Calu3 (cell line): ENCODE measurements around the gene INF2. TPM values are rescaled to one million over a fixed set of nuclear protein-coding genes. Genes with fewer than 3 reads are reported as not detected.

Experiments
- BruUV-seq: library from RNA; stranded (reverse); fragments of 400-500 nt; replicated peaks from 2 replicates; lab custom pipeline; 2021; lab: Mats Ljungman, UMichigan
- CTCF ChIA-PET: fragments of 300-600 bp; sonication (Branson Sonifier 250); formaldehyde crosslinking; loops from one replicate; lab custom pipeline; 2022; ENCODE audit warnings: antibody characterized with exemption; lab: Charles Lee
- DNase-seq: peaks from one replicate; pipeline ENCODE4 v3.0.0; 2022
- H3K27ac Mint-ChIP-seq: one replicate; pipeline ENCODE4 v1.8.0; 2022; ENCODE audit warnings: mixed read lengths; ENCODE audit not compliant: unreplicated experiment
- H3K27me3 Mint-ChIP-seq: one replicate; pipeline ENCODE4 v1.8.0; 2022; ENCODE audit warnings: mixed read lengths; ENCODE audit not compliant: unreplicated experiment
- H3K36me3 Mint-ChIP-seq: one replicate; pipeline ENCODE4 v1.8.0; 2022; ENCODE audit warnings: mild to moderate bottlenecking, moderate library complexity, mixed read lengths; ENCODE audit not compliant: insufficient read depth, unreplicated experiment
- H3K4me1 Mint-ChIP-seq: one replicate; pipeline ENCODE4 v1.8.0; 2022; ENCODE audit warnings: mild to moderate bottlenecking, low read depth, mixed read lengths; ENCODE audit not compliant: unreplicated experiment
- H3K4me3 Mint-ChIP-seq: one replicate; pipeline ENCODE4 v1.8.0; 2022; ENCODE audit warnings: mild to moderate bottlenecking, low read depth, moderate library complexity, mixed read lengths; ENCODE audit not compliant: unreplicated experiment
- H3K9me3 Mint-ChIP-seq: one replicate; pipeline ENCODE4 v1.8.0; 2022; ENCODE audit warnings: low read depth, mixed read lengths; ENCODE audit not compliant: unreplicated experiment
- intact Hi-C: fragments of 100-400 bp; cut with micrococcal nuclease; formaldehyde crosslinking; loops from one replicate; pipeline ENCODE4 v1.10.0; 2022; ENCODE audit not compliant: unreplicated experiment
- total RNA-seq: library from RNA; stranded (reverse); gene quantifications from 2 replicates; pipeline ENCODE4 v1.2.3, GENCODE V29; 2022
- TF ChIP-seq, protein P1 (sequence below): fragments of 200-600 bp; IDR thresholded peaks from one replicate; pipeline ENCODE4 v1.8.0; 2022; ENCODE audit warnings: antibody characterized with exemption; ENCODE audit not compliant: unreplicated experiment

Gene INF2
- total RNA-seq, 1 experiment from 2014 or later: 208 TPM

DNA sequence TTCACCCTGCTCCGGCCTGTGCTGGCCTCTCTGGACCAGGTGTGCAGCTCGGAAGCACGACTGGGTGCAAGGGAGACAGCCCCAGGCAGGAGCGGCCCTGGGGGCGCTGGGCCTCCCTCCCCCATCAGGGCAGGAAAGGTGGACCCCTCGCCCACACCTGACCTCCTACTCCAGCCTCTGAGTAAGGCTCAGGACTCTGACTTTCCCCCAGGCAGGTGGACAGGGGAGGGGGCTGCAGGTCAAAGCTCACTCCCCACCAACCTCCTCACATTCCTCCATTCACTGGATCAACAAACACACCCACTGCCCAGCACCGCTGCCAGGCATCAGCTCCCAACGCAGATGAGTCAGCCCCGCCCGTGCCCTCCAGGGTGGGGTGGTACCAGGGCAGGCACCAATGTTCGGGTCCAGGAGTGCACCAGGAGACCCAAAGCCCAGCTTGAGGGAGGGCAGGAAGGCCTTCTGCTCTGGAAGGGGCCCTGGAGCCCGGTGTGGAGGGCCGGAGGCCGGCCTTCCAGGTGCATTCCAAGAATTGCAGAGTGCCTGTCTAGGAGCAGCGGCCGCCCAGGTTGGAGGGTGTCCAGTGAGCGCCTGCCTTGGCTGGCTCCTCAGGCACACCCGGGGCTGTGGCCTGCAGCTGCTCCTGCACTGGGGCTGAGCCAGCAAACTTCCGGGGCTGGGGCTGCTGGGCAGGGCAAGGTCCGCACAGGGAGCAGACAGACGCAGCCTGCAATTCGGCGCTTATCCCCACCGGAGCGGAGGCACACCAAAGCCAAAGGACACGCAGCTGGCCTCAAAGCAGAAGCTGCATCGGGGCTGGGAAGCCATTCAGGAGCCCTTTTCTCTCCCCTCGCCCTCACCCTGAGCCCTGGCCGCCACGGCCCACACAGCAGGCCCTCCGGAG, 1.6 kb upstream of the INF2 start:
- H3K36me3 Mint-ChIP-seq: peaks cover 62% of the 10 kb centered on the region
- H3K4me1 Mint-ChIP-seq: peaks cover 55% of the 10 kb centered on the region
- intact Hi-C loops: no loop called here
- BruUV-seq: no TSS peak
- peak; percentile 94 for DNase-seq
- H3K27ac Mint-ChIP-seq: peak overlapping the region; percentile 91
- H3K4me3 Mint-ChIP-seq: peak overlapping the region; percentile 64
- CTCF ChIA-PET: interaction anchor here (0.6 to 2.8 kb wide), 4 partner anchors 10 to 225 kb away, joined by 3 to 31 read pairs (median 3); no protein-coding TSS in a partner anchor
- no peaks in the 10 kb centered on the region for H3K9me3 Mint-ChIP-seq
- TF ChIP-seq, protein P1, sequence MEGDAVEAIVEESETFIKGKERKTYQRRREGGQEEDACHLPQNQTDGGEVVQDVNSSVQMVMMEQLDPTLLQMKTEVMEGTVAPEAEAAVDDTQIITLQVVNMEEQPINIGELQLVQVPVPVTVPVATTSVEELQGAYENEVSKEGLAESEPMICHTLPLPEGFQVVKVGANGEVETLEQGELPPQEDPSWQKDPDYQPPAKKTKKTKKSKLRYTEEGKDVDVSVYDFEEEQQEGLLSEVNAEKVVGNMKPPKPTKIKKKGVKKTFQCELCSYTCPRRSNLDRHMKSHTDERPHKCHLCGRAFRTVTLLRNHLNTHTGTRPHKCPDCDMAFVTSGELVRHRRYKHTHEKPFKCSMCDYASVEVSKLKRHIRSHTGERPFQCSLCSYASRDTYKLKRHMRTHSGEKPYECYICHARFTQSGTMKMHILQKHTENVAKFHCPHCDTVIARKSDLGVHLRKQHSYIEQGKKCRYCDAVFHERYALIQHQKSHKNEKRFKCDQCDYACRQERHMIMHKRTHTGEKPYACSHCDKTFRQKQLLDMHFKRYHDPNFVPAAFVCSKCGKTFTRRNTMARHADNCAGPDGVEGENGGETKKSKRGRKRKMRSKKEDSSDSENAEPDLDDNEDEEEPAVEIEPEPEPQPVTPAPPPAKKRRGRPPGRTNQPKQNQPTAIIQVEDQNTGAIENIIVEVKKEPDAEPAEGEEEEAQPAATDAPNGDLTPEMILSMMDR: no peak
- no peaks in the 10 kb centered on the region for H3K27me3 Mint-ChIP-seq

DNA sequence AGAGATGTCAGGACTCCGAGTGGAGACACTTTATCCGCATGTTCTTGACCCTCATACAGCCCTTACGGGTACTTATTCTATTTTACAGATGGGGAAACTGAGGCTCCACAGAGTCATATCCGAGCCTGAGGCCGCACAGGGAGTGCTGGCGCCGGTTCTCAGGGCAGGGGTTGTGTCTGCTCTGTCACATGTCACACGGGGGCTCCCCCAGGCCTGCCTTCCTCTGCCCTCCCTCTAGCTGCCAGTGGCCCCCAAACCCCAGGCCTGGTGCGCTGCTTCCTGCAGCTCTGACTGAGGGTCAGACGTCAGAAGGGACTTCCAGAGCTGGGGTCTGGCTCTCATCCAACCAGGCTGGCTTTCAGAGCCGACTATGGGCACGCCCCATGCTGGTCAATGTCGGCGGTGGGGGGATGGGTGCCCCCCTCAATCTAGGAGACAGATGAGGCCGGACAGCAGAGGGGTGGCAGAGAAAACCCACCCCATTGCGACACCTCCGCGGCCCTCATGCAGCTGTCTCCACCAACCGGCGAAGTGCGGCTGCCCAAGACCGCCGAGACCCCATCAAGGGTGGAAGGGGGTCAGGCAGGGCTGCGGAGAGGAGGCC, 811 bp upstream of the INF2 start:
- TSS peak; percentile 87 for BruUV-seq
- CTCF ChIA-PET: interaction anchor here (2.8 kb wide), 1 partner anchor 23 kb away, joined by 31 read pairs; no protein-coding TSS in a partner anchor
- DNase-seq: peak; percentile 71
- no peaks in the 10 kb centered on the region for H3K27me3 Mint-ChIP-seq
- no peaks in the 10 kb centered on the region for H3K9me3 Mint-ChIP-seq
- TF ChIP-seq, protein P1: no peak
- H3K4me1 Mint-ChIP-seq: peaks cover 47% of the 10 kb centered on the region
- H3K27ac Mint-ChIP-seq: peak overlapping the region; percentile 61
- peaks cover 62% of the 10 kb centered on the region for H3K36me3 Mint-ChIP-seq
- H3K4me3 Mint-ChIP-seq: peak overlapping the region; percentile 64
- intact Hi-C loops: no loop called here

DNA sequence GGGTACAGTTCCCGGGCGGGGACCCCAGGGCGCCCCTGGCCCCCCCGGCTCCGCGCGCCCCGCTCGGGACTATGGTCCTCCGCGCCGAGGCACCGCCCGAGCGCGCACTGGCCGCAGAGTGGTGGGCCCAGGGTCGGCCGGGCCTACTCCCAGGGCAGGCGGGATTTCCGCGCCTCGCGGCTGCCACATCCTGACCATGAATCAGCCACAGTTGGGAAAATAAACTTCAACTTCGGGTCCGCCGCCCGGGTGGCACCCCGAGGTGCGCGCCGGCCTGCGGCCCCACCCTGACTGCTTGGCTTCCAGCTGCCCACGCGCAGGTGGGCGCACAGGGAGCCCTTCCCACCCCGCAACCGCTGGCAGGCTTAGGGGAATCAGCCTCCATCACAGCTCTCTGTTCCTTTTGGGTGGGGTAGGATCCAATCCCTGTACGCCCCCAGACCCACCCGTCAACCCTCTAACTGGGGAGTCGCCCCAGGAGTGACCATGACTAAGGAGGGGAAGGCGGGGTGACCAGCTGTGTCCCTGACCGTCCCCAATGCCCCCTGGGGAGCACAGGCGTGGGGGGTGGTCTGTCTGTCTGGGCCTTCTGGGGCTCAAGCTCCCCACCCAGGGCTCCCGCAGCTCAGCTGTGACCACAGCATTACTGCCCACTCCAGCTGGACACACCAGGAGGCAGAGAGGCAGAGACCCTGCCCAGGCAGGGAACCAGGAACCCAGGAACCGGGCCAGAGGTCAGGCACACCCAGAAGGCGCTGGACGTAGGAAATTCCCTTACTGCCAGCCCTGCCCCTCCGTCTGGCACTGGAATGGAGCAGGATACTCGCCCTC, 678 bp downstream of the INF2 start:
- CTCF ChIA-PET: interaction anchor here (0.5 to 1.1 kb wide), 3 partner anchors 9 to 24 kb away, joined by 3 to 5 read pairs (median 4); no protein-coding TSS in a partner anchor
- peaks cover 40% of the 10 kb centered on the region for H3K4me1 Mint-ChIP-seq
- intact Hi-C loops: no loop called here
- H3K27me3 Mint-ChIP-seq: no peaks in the 10 kb centered on the region
- DNase-seq: peak; percentile 49
- H3K27ac Mint-ChIP-seq: peak overlapping the region; percentile 50
- peaks cover 67% of the 10 kb centered on the region for H3K36me3 Mint-ChIP-seq
- TSS peak; percentile 47 for BruUV-seq
- H3K9me3 Mint-ChIP-seq: no peaks in the 10 kb centered on the region
- TF ChIP-seq, protein P1: no peak
- H3K4me3 Mint-ChIP-seq: peak overlapping the region; percentile 64

DNA sequence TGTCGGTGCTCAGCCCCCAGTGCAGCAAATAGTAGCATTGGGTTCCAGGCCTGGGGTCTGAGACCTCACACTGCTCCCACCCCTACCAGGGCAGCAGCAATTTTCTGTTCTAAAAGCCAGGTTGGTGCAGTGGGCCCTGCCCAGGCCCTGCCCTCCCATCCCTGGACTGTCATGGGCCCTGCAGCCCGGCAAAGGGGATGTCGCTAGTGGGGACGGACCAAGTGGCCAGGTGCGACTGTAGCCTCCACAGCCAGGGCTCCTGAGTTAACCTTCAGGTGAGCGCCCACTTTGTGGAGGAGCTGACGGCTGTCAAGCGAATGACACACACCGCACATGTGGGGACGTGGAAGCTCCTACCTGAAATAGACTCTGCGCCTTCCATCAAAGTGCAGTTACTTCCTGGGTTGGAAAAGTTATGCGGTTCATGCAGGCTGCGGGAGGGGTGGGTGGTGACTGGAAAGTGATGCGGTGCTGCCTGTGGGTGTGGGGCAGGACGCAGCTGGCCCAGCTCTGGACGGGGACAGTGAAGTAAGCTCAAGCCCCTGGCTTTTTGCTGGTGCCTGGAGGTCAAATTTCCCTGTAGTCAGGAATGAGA, 1.5 kb downstream of the INF2 start:
- no TSS peak for BruUV-seq
- TF ChIP-seq, protein P1: no peak
- no peak overlapping the region for H3K27ac Mint-ChIP-seq

More for the DNA sequence above, 1.5 kb downstream of the INF2 start:
- peaks cover 71% of the 10 kb centered on the region for H3K36me3 Mint-ChIP-seq
- DNase-seq: no peak
- peaks cover 39% of the 10 kb centered on the region for H3K4me1 Mint-ChIP-seq
- no peaks in the 10 kb centered on the region for H3K27me3 Mint-ChIP-seq
- intact Hi-C loops: no loop called here
- no peaks in the 10 kb centered on the region for H3K9me3 Mint-ChIP-seq
- CTCF ChIA-PET: interaction anchor here (0.8 to 1.4 kb wide), 2 partner anchors 9 to 25 kb away, joined by 3 to 7 read pairs; no protein-coding TSS in a partner anchor
- peak overlapping the region; percentile 64 for H3K4me3 Mint-ChIP-seq
